H1 (cell line): ENCODE data around the gene PSMB3. TPM values are rescaled to one million over a fixed set of nuclear protein-coding genes. Genes with fewer than 3 reads are reported as not detected.
A peak's percentile ranks its signal among the peaks of the same experiment; 100 is the strongest.

Experiments used
- CTCF ChIA-PET: fragments of 300-600 bp; sonication (Branson Sonifier 250); formaldehyde crosslinking; loops from one replicate; lab custom pipeline; 2021; ENCODE audit not compliant: partially characterized antibody; lab: Charles Lee
- POLR2A ChIA-PET: fragments of 300-600 bp; sonication (Branson Sonifier 250); formaldehyde crosslinking; loops from one replicate; lab custom pipeline; 2021; ENCODE audit warnings: inconsistent platforms; ENCODE audit not compliant: partially characterized antibody; lab: Charles Lee
- DNase-seq, 2 experiments: peaks; one replicate each; pipeline versions ENCODE4 v3.0.0 to v3.0.0-alpha.2; 2010 to 2022; ENCODE audit warnings: low spot score in 2 of 2, low read depth in 1 of 2, mixed read lengths in 1 of 2
- FAIRE-seq: peaks from 2 replicates; lab custom pipeline; 2011; peaks lifted over from hg19 to GRCh38; lab: Jason Lieb, UNC
- H2AFZ ChIP-seq: 2 replicates; pipeline ENCODE4 v1.8.1; 2012; ENCODE audit warnings: low read length, inconsistent platforms
- H2AK5ac ChIP-seq: 2 replicates; pipeline ENCODE4 v1.6.1; 2013; ENCODE audit warnings: low read depth, low read length
- H2BK120ac ChIP-seq: replicated peaks from 2 replicates; pipeline ENCODE3; 2013; ENCODE audit warnings: low read depth, low read length, inconsistent platforms
- H2BK12ac ChIP-seq: 2 replicates; pipeline ENCODE4 v1.6.1; 2013; ENCODE audit warnings: low read depth, low read length
- H2BK15ac ChIP-seq: 2 replicates; pipeline ENCODE4 v1.6.1; 2013; ENCODE audit warnings: low read length
- H2BK20ac ChIP-seq: 2 replicates; pipeline ENCODE4 v1.6.1; 2013; ENCODE audit warnings: low read length
- H2BK5ac ChIP-seq: 2 replicates; pipeline ENCODE4 v1.6.1; 2013; ENCODE audit warnings: low read depth, low read length
- H3K14ac ChIP-seq: 2 replicates; pipeline ENCODE4 v1.6.1; 2013; ENCODE audit warnings: inconsistent platforms; ENCODE audit not compliant: insufficient read length
- H3K18ac ChIP-seq: 2 replicates; pipeline ENCODE4 v1.6.1; 2013; ENCODE audit warnings: low read length; ENCODE audit errors: extremely low read depth
- H3K23ac ChIP-seq: 2 replicates; pipeline ENCODE4 v1.6.1; 2013; ENCODE audit warnings: inconsistent platforms; ENCODE audit not compliant: insufficient read length
- H3K23me2 ChIP-seq: 2 replicates; pipeline ENCODE4 v1.6.1; 2013; ENCODE audit warnings: low read depth, low read length
- H3K27ac ChIP-seq: 2 replicates; pipeline ENCODE4 v1.6.1; 2011; ENCODE audit warnings: low read depth, low read length, inconsistent platforms
- H3K27me3 ChIP-seq, 4 experiments: replicated peaks in 1 of 4; 1 replicate in 1 of 4; 2 replicates in 3 of 4; pipeline versions ENCODE4 v1.6.1 to v1.8.1; 2011 to 2013; ENCODE audit warnings: low read length in 3 of 4, mild to moderate bottlenecking in 3 of 4, inconsistent platforms in 2 of 4, mixed read lengths in 2 of 4, moderate library complexity in 1 of 4; ENCODE audit not compliant: control insufficient read depth in 3 of 4, insufficient read depth in 3 of 4; ENCODE audit errors: extremely low read depth in 1 of 4
- H3K36me3 ChIP-seq, 4 experiments: 2 replicates each; pipeline versions ENCODE4 v1.6.1 to v1.8.1; 2011 to 2013; ENCODE audit warnings: mild to moderate bottlenecking in 4 of 4, low read length in 3 of 4, moderate library complexity in 2 of 4, control low read depth in 1 of 4, inconsistent platforms in 1 of 4; ENCODE audit not compliant: insufficient read depth in 4 of 4, control insufficient read depth in 2 of 4
- H3K4ac ChIP-seq: replicated peaks from 2 replicates; pipeline ENCODE3; 2013; ENCODE audit warnings: low read length, low read depth, mixed read lengths, inconsistent platforms; ENCODE audit not compliant: insufficient read length
- H3K4me1 ChIP-seq, 4 experiments: replicated peaks in 1 of 4; 1 replicate in 1 of 4; 2 replicates in 3 of 4; pipeline versions ENCODE4 v1.6.1 to v1.8.1; 2011 to 2013; ENCODE audit warnings: low read length in 3 of 4, inconsistent platforms in 2 of 4, mixed read lengths in 1 of 4; ENCODE audit not compliant: insufficient read depth in 4 of 4, control insufficient read depth in 3 of 4
- H3K4me2 ChIP-seq, 2 experiments: 2 replicates each; pipeline versions ENCODE4 v1.6.1 to v1.8.1; 2011 to 2013; ENCODE audit warnings: low read depth in 2 of 2, low read length in 2 of 2, control low read depth in 1 of 2, inconsistent platforms in 1 of 2, mild to moderate bottlenecking in 1 of 2; ENCODE audit not compliant: insufficient read depth in 1 of 2
- H3K4me3 ChIP-seq, 4 experiments: fragments of 200-600, 300-600 bp in 1 of 4; sonication (generic), shearing (Covaris generic), sonication (Bioruptor Twin) in 1 of 4; 2 replicates each; pipeline versions ENCODE4 v1.5.1 to v1.8.1; 2011 to 2016; ENCODE audit warnings: low read length in 4 of 4, low read depth in 3 of 4, control low read depth in 2 of 4, inconsistent platforms in 2 of 4, mild to moderate bottlenecking in 2 of 4, mixed read lengths in 1 of 4, moderate library complexity in 1 of 4; ENCODE audit not compliant: insufficient read depth in 2 of 4; ENCODE audit errors: extremely low read depth in 1 of 4
- H3K56ac ChIP-seq: replicated peaks from 2 replicates; pipeline ENCODE3; 2013; ENCODE audit warnings: low read depth, mild to moderate bottlenecking, mixed read lengths, low read length, inconsistent platforms; ENCODE audit not compliant: insufficient read length
- H3K79me1 ChIP-seq: 2 replicates; pipeline ENCODE4 v1.6.1; 2013; ENCODE audit warnings: low read depth, low read length, control low read depth
- H3K79me2 ChIP-seq, 2 experiments: 2 replicates each; pipeline versions ENCODE4 v1.6.1 to v1.8.1; 2012 to 2013; ENCODE audit warnings: low read length in 2 of 2, mild to moderate bottlenecking in 2 of 2, inconsistent platforms in 1 of 2; ENCODE audit not compliant: insufficient read depth in 2 of 2, control insufficient read depth in 1 of 2
- H3K9ac ChIP-seq, 4 experiments: replicated peaks in 1 of 4; 1 replicate in 1 of 4; 2 replicates in 3 of 4; pipeline versions ENCODE4 v1.6.1 to v1.8.1; 2011 to 2013; ENCODE audit warnings: low read depth in 3 of 4, low read length in 3 of 4, control low read depth in 2 of 4, mild to moderate bottlenecking in 2 of 4, moderate library complexity in 2 of 4, inconsistent platforms in 1 of 4; ENCODE audit errors: extremely low read depth in 1 of 4
- H3K9me3 ChIP-seq, 2 experiments: 2 replicates each; pipeline versions ENCODE4 v1.6.1 to v1.8.1; 2012 to 2013; ENCODE audit warnings: mild to moderate bottlenecking in 2 of 2, moderate library complexity in 2 of 2, control low read depth in 1 of 2, inconsistent platforms in 1 of 2, low read depth in 1 of 2, low read length in 1 of 2, mixed read lengths in 1 of 2; ENCODE audit not compliant: insufficient read depth in 2 of 2
- H4K20me1 ChIP-seq, 2 experiments: replicated peaks in 1 of 2; 2 replicates each; pipeline versions ENCODE3 to v1.8.1; 2011 to 2013; ENCODE audit warnings: inconsistent platforms in 2 of 2, low read length in 2 of 2, mild to moderate bottlenecking in 1 of 2; ENCODE audit not compliant: insufficient read depth in 2 of 2, control insufficient read depth in 1 of 2
- H4K5ac ChIP-seq: 2 replicates; pipeline ENCODE4 v1.6.1; 2013; ENCODE audit warnings: low read length, low read depth, mixed read lengths, inconsistent platforms; ENCODE audit not compliant: insufficient read length
- H4K8ac ChIP-seq: 2 replicates; pipeline ENCODE4 v1.8.0; 2013; ENCODE audit warnings: mild to moderate bottlenecking, moderate library complexity, low read length, inconsistent platforms; ENCODE audit not compliant: insufficient read depth; ENCODE audit errors: extremely low read depth
- H4K91ac ChIP-seq: replicated peaks from 2 replicates; pipeline ENCODE3; 2013; ENCODE audit warnings: low read length, mixed read lengths, inconsistent platforms; ENCODE audit not compliant: insufficient read length
- ATF2 ChIP-seq: IDR thresholded peaks from 2 replicates; pipeline ENCODE4 v1.6.1; 2012; ENCODE audit warnings: low read length, inconsistent platforms
- BACH1 ChIP-seq: IDR thresholded peaks from 2 replicates; pipeline ENCODE4 v1.6.1; 2012; ENCODE audit warnings: low read length, improper control_type of control experiment
- EGR1 ChIP-seq: IDR thresholded peaks from 2 replicates; pipeline ENCODE4 v1.6.1; 2011; ENCODE audit warnings: low read depth, low read length, borderline replicate concordance
- HDAC6 ChIP-seq: IDR thresholded peaks from one replicate; pipeline ENCODE4 v1.7.1; 2012; ENCODE audit warnings: low read depth, mild to moderate bottlenecking, inconsistent platforms, low read length, moderate library complexity
- MAX ChIP-seq: IDR thresholded peaks from 2 replicates; pipeline ENCODE4 v1.6.1; 2012; ENCODE audit warnings: inconsistent platforms
- SIRT6 ChIP-seq: IDR thresholded peaks from one replicate; pipeline ENCODE4 v1.7.1; 2012; ENCODE audit warnings: low read length, inconsistent platforms
- SRF ChIP-seq: IDR thresholded peaks from 2 replicates; pipeline ENCODE4 v1.6.1; 2011; ENCODE audit warnings: mild to moderate bottlenecking, low read depth, low read length, moderate library complexity
- USF2 ChIP-seq: IDR thresholded peaks from 2 replicates; pipeline ENCODE4 v1.6.1; 2011; ENCODE audit warnings: low read length, improper control_type of control experiment
- YY1 ChIP-seq: IDR thresholded peaks from 2 replicates; pipeline ENCODE4 v1.6.1; 2011; ENCODE audit warnings: low read depth, mild to moderate bottlenecking, low read length
- WGBS, 2 experiments: shearing (Covaris generic) in 1 of 2; methylation state at CpG; one replicate each; pipeline versions ENCODE4 v1.1.6 to v1.1.7; 2013 to 2015; ENCODE audit warnings: low lambda C conversion rate in 2 of 2, mixed read lengths in 2 of 2, inconsistent platforms in 1 of 2, low coverage in 1 of 2, missing lambda C conversion rate in 1 of 2; ENCODE audit not compliant: insufficient replicate concordance in 2 of 2, insufficient coverage in 1 of 2, insufficient read length in 1 of 2; ENCODE audit errors: extremely low coverage in 1 of 2, missing lambda C conversion rate in 1 of 2; 5-methylcytosine and 5-hydroxymethylcytosine counted together
- polyA plus RNA-seq, 7 experiments: library from polyadenylated mRNA; depleted of rRNA in 3 of 7; stranded (reverse) in 5 of 7; unstranded in 2 of 7; fragments of >200 nt in 5 of 7; fragments of 200-250 nt in 2 of 7; gene quantifications; 1 replicate in 5 of 7; 2 replicates in 1 of 7; 4 replicates in 1 of 7; pipeline versions ENCODE4 v1.2.1 to v1.2.3, GENCODE V29; 2011 to 2013; ENCODE audit warnings: missing spikeins in 2 of 7, mixed read lengths in 2 of 7
- total RNA-seq: library from RNA; stranded (reverse); fragmentation: NEBNext Ultra II Directional; extraction: Animal tissue kit (Norgen Biotek cat#: 25700); gene quantifications from 2 replicates; pipeline ENCODE4 v1.2.1, GENCODE V29; 2021

Gene PSMB3
- total and polyA plus RNA-seq, 2 of the 8 experiments (the other 6 are each of a cell fraction or from before 2014, with no cell fraction given) = 291 to 914 TPM

- no peaks in the 10 kb centered on the region for H3K23me2 ChIP-seq
- no peak overlapping the region; the same call in 1 of the 2 replicates for H4K8ac ChIP-seq
- H3K9me3 ChIP-seq = no peaks in the 10 kb centered on the region
- H3K14ac ChIP-seq = no peak overlapping the region
- no peak overlapping the region for H2BK15ac ChIP-seq
- H4K91ac ChIP-seq = no peak overlapping the region
- 84% methylated on average over 9 of the region's 10 CpGs; no CpG with 5 or more reads in 1 of the 2 experiments for WGBS, 2 experiments
- H3K4me3 ChIP-seq = no peak overlapping the region
- H3K9ac ChIP-seq = no peak overlapping the region
- ChIA-PET POLR2A (interaction anchor here (1.0 kb wide), 1 partner anchor 142 kb away, joined by 3 read pairs; no protein-coding TSS in a partner anchor), CTCF (interaction anchor here (1.0 kb wide), 1 partner anchor 23 kb away, joined by 3 read pairs; no protein-coding TSS in a partner anchor)
- H2BK12ac ChIP-seq = peak overlapping the region; percentile 60; the same call in 1 of the 2 replicates
- H3K4me1 ChIP-seq = peaks cover 8 to 30% (median 21%) of the 10 kb centered on the region in 4 experiments
- H3K4ac ChIP-seq = no peak overlapping the region
- H2AK5ac ChIP-seq = no peak overlapping the region
- H3K23ac ChIP-seq = no peak overlapping the region
- H3K27ac ChIP-seq = no peak overlapping the region
- H3K27me3 ChIP-seq = peaks cover 0 to 20% (median 9%) of the 10 kb centered on the region in 4 experiments; a peak in 6 of 7 replicates
- FAIRE-seq = no peak
- no peak overlapping the region for H3K18ac ChIP-seq
- no peaks in the 10 kb centered on the region for H3K79me2 ChIP-seq
- DNase-seq = no peak
- H2AFZ ChIP-seq = no peak overlapping the region
- H3K4me2 ChIP-seq = no peak overlapping the region
- H2BK5ac ChIP-seq = no peak overlapping the region
- no peak overlapping the region for H4K5ac ChIP-seq
- H3K56ac ChIP-seq = no peak overlapping the region
- H2BK120ac ChIP-seq = no peak overlapping the region
- peaks cover 0 to 5% of the 10 kb centered on the region in 2 experiments for H4K20me1 ChIP-seq
- H3K36me3 ChIP-seq = no peaks in the 10 kb centered on the region
- no peaks in the 10 kb centered on the region for H3K79me1 ChIP-seq
- H2BK20ac ChIP-seq = no peak overlapping the region
- TF ChIP-seq EGR1 = no peak
- TF ChIP-seq SIRT6 = no peak
- TF ChIP-seq ATF2 = no peak
- TF ChIP-seq USF2 = no peak
- TF ChIP-seq HDAC6 = no peak
- no peak for TF ChIP-seq MAX
- no peak for TF ChIP-seq SRF
- TF ChIP-seq BACH1 = no peak
- no peak for TF ChIP-seq YY1
Measured at GRCh38 chr17:38712593-38712992, 39.9 kb upstream of the PSMB3 start.
